Aorta (tissue), 5 donors: ENCODE data around the gene HLA-DMA. TPM values are rescaled to one million over a fixed set of nuclear protein-coding genes. Genes with fewer than 3 reads are reported as not detected.

ENCODE experiments used
- ATAC-seq: fragments of 200-7000 bp; cut with Tn5 transposase; one replicate; pipeline ENCODE4 v1.9.1; 2022; ENCODE audit warnings: moderate library complexity; ENCODE audit not compliant: low FRiP score
- DNase-seq, 2 donors: peaks; one replicate each; pipeline ENCODE4 v3.0.0-alpha.2; 2020
- H3K27ac ChIP-seq, 2 donors: one replicate each; pipeline ENCODE4 v1.5.1; 2013; ENCODE audit warnings: low read length in 2 of 2, mild to moderate bottlenecking in 2 of 2, moderate library complexity in 2 of 2, control low read depth in 1 of 2, inconsistent platforms in 1 of 2, low read depth in 1 of 2
- H3K27me3 ChIP-seq, 2 donors: one replicate each; pipeline ENCODE4 v1.6.1; 2013; ENCODE audit warnings: control low read depth in 1 of 2, low read length in 1 of 2, mild to moderate bottlenecking in 1 of 2, moderate library complexity in 1 of 2; ENCODE audit not compliant: insufficient read depth in 2 of 2, control insufficient read depth in 1 of 2
- H3K36me3 ChIP-seq, 2 donors: one replicate each; pipeline ENCODE4 v1.6.1; 2013; ENCODE audit warnings: control low read depth in 1 of 2, low read length in 1 of 2, mild to moderate bottlenecking in 1 of 2; ENCODE audit not compliant: insufficient read depth in 2 of 2, control insufficient read depth in 1 of 2
- H3K4me1 ChIP-seq, 2 donors: one replicate each; pipeline ENCODE4 v1.6.1; 2013; ENCODE audit warnings: low read length in 2 of 2, control low read depth in 1 of 2, mild to moderate bottlenecking in 1 of 2, moderate library complexity in 1 of 2; ENCODE audit not compliant: insufficient read depth in 2 of 2, control insufficient read depth in 1 of 2
- H3K4me3 ChIP-seq, 2 donors: one replicate each; pipeline ENCODE4 v1.5.1; 2013; ENCODE audit warnings: low read length in 2 of 2, control low read depth in 1 of 2, mild to moderate bottlenecking in 1 of 2
- H3K9me3 ChIP-seq: one replicate; pipeline ENCODE4 v1.6.1; 2013; ENCODE audit warnings: mild to moderate bottlenecking, low read length; ENCODE audit not compliant: control insufficient read depth
- WGBS, 2 donors: extraction: QIAGEN DNeasy Blood & Tissue Kit; methylation state at CpG; one replicate each; pipeline ENCODE4 v1.1.7; 2013; 5-methylcytosine and 5-hydroxymethylcytosine counted together
- intact Hi-C, 2 donors: fragments of 100-400 bp; cut with DNase I; formaldehyde crosslinking; loops; one replicate each; pipeline versions ENCODE4 v1.14.2 to v1.15.0; 2022
- polyA plus RNA-seq, 2 donors: library from polyadenylated mRNA; stranded (reverse); fragments of 200-250 nt; gene quantifications; one replicate each; pipeline ENCODE4 v1.2.3, GENCODE V29; 2013
- total RNA-seq, 2 donors: library from RNA; stranded (reverse); fragmentation: NEBNext Ultra II Directional; extraction: Animal tissue kit (Norgen Biotek cat#: 25700); gene quantifications; one replicate each; pipeline ENCODE4 v1.2.1, GENCODE V29; 2021
- donor health status: healthy with polysubstance abuse.
- donor health status: Bipolar disorder and iron deficiency.
- donor health status: DM: no; HTN: no; CAD: no.
- donor health status: DM: no; HTN: no; CAD: no.
- donor health status: DM: yes; HTN: yes; CAD: no.

The HLA-DMA gene
- total and polyA plus RNA-seq, 4 donors: 9.8 to 109 (median 35.1) TPM

DNA sequence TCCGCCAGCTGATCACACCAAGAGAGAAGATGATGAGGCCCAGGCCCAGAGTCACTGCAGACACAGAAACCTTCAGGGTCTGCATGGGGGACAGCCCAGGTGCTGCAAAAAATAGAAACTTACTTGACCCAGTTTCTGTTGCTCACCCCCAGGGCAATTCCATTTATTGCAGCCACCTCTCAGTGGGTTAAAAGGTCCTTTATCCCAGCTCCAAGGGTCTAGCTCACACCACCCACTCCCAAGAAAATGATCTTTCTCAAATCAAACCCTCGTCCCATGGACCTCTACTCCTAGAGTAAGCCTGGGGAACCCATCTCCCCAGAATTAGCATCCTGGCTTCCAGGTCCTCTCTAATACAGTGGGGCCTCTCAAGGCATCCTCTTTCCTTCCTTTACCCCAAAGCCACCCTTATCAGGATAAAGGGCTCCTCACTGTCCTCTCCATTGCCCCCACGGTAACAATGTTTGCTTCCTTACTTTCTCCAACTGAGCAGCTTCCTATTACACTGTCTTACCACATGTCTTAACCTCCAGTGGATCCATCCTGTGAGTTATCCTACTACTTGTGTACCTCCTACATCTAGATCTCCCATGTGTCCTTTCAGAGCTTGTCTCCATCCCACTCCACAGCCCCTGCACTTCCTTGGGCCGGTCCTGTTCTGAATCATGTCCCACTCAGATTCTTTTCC, 17.2 kb downstream of the HLA-DMA start:
- Histone ChIP-seq H3K27me3 (no peaks in the 10 kb centered on the region), H3K27ac (no peak overlapping the region), H3K9me3 (no peaks in the 10 kb centered on the region), H3K4me1 (no peaks in the 10 kb centered on the region), H3K4me3 (no peak overlapping the region), H3K36me3 (no peaks in the 10 kb centered on the region)
- 87 to 88% methylated on average over 4 of the region's 4 CpGs for WGBS, 2 donors
- ATAC-seq: no peak
- no peak for DNase-seq
- intact Hi-C loops: loop anchor here in 1 of 2 donors (1.0 kb wide), 1 partner anchor 50 kb away; no protein-coding TSS in a partner anchor

DNA sequence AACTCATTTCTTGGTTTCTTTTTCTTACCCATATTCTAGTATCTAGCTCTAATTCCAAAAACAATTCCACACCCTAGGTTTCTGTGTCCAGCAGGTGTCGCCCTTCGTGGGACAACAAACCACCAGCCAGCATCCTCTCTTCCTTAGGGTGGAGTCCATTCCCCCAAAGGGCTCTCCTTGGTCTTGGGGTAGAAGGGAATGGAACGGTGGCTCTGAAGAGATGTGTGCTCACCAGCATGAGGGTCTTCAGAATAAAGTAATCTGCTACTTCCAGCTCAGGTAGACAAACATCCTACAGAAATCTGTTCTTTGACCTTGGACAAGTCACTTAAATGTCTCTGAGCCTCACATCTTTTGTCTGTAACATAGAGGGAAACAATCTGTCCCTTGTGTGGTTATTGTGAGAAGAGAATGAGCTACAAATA, 19.2 kb downstream of the HLA-DMA start:
- Histone ChIP-seq H3K4me1 (no peaks in the 10 kb centered on the region), H3K4me3 (no peak overlapping the region), H3K36me3 (no peaks in the 10 kb centered on the region), H3K27me3 (no peaks in the 10 kb centered on the region), H3K9me3 (no peaks in the 10 kb centered on the region), H3K27ac (no peak overlapping the region)
- intact Hi-C loops: loop anchor here (1.0 to 5.0 kb wide), 3 partner anchors 19 to 52 kb away; partner anchors contain the start of gene HLA-DMA (in 1 of the 2)
- 0 to 1% methylated on average over 3 of the region's 3 CpGs for WGBS, 2 donors
- ATAC-seq (peak; percentile 84), DNase-seq (peak; percentile 83 to 91)

DNA sequence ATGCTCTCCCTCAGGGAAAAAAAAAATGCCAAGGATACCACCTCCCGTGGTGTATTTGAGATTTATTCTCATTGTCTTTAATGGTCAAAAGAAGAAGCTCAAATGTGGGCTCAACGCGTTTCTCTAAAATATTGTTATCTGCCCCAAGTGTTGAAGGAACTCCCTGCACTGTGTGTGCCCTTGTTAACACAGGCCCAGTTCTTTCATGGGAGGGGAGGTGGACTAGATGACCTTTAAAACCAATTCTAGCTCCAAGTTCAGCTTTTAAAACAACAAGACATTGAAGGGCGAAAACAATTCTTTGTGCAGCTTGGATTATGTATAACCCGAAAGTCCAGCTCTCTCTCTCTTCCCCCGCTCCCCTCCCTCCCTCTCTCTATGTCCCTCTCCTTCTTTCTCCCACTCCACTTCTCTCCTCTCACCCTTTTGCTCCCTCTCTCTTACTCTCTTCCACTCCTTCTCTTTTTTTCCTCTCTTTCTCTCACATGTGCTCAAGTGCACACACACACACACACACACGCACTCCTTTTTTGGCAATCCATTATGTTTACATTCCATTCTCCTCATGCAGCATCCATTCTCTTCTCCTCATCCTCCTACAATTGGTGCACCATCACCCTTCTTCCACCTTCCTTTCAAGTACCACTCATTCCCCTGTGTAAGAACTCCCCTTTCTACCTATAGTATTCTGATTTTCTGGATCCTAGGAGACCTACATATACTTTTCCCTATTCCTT, 20.6 kb downstream of the HLA-DMA start:
- ATAC-seq: no peak
- H3K36me3 ChIP-seq: no peaks in the 10 kb centered on the region

DNA sequence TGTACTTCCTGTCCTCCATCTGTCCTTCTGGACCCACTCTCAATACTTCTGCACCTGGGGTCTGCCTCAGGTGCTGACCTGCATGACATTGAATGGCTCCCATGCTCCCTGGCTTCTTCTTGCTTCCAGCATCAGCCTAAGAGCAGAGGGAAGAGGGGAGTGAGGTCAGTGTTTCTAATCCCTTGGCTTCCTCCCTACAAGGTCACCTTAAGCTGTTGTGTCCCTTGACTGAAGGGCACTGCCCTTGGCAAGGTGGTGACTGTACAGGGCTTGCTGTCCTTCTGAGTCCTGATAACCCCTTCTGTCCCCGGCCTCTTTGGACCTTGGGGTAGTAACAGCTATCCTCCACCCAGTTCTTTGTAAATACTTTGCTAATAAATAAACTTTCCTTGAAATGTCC, 21.7 kb downstream of the HLA-DMA start:
- intact Hi-C loops: loop anchor here in 1 of 2 donors (5.0 kb wide), 1 partner anchor 39 kb away; no protein-coding TSS in a partner anchor
- Histone ChIP-seq H3K4me1 (no peaks in the 10 kb centered on the region), H3K9me3 (no peaks in the 10 kb centered on the region), H3K36me3 (no peaks in the 10 kb centered on the region), H3K4me3 (no peak overlapping the region), H3K27me3 (no peaks in the 10 kb centered on the region), H3K27ac (no peak overlapping the region)
- no peak for ATAC-seq
- DNase-seq: no peak
- WGBS, 2 donors: 0 to 1% methylated on average over 1 of the region's 1 CpG

More for the DNA sequence above, 20.6 kb downstream of the HLA-DMA start:
- Histone ChIP-seq H3K4me3 (no peak overlapping the region), H3K27ac (no peak overlapping the region), H3K9me3 (no peaks in the 10 kb centered on the region), H3K27me3 (no peaks in the 10 kb centered on the region), H3K4me1 (no peaks in the 10 kb centered on the region)
- intact Hi-C loops: loop anchor here (2.0 to 5.0 kb wide), 2 partner anchors 21 to 40 kb away; partner anchors contain the start of gene HLA-DMA (in 1 of the 2)
- DNase-seq: no peak
- 68 to 71% methylated on average over 7 of the region's 7 CpGs for WGBS, 2 donors

DNA sequence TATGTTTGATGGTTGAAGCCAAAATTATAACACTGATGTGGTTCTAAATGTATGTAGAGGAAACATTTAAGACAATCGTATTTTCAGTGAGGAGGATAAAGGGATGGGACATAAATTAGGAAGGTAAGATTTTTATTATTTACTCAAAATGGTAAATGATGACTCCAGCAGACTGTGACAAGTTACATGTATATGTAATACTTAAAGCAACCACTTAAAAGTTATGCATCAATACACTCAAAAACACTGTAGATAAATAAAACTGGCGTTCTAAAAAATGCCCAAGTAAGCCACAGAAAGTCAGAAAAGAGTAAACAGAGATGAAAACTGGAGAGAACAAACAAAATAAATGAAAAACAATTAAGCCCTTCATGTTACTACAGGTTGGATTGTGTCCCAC, 30.8 kb downstream of the HLA-DMA start:
- Histone ChIP-seq H3K27me3 (no peaks in the 10 kb centered on the region), H3K4me1 (no peaks in the 10 kb centered on the region), H3K9me3 (no peaks in the 10 kb centered on the region), H3K36me3 (no peaks in the 10 kb centered on the region), H3K27ac (no peak overlapping the region), H3K4me3 (no peak overlapping the region)
- intact Hi-C loops: no loop called here
- DNase-seq (no peak), ATAC-seq (no peak)
- 90 to 93% methylated on average over 2 of the region's 2 CpGs for WGBS, 2 donors

DNA sequence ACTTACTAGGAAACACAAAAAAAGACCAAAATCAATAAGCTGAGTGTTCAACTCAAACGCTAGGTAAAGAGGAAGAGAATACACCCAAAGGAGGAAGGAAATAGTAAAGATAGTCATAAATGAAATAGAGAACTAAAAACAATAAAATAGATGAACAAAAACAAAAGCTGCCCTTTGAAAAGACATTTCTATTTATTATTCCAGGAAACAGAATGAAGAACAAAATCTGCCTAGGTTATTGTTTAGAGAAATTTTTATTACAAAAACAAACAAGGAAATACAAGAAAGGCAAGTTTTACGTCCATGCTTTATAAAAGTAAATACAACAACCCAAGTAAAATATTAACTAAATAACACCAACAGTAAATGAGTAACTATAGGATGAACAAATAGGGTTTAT, 32.2 kb downstream of the HLA-DMA start:
- intact Hi-C loops: no loop called here
- DNase-seq: no peak
- no peak overlapping the region for H3K27ac ChIP-seq
- no peaks in the 10 kb centered on the region for H3K27me3 ChIP-seq
- no peaks in the 10 kb centered on the region for H3K9me3 ChIP-seq
- no peaks in the 10 kb centered on the region for H3K36me3 ChIP-seq
- WGBS, 2 donors: 74 to 83% methylated on average over 2 of the region's 2 CpGs
- no peaks in the 10 kb centered on the region for H3K4me1 ChIP-seq
- H3K4me3 ChIP-seq: no peak overlapping the region
- ATAC-seq: no peak

DNA sequence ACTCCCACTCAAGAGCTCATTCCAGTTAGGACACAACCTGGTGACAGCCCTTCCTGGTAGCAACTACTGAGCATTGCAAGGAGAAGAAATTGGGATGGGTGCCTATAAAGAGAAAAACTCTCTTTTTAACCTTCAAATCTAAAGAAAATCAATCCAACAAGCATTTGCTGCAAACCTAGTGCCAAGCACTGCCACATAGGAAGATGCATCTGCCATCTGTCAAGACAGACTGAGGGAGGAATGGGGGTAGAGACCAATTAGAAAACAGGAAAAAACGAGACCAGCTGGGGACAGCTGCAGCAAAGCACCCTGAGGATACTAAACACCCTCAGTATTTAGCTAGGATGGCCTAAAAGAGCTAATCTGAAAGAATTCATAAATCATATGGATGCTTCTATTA, 39.9 kb downstream of the HLA-DMA start:
- DNase-seq (no peak), ATAC-seq (no peak)
- WGBS, 2 donors: 57 to 64% methylated on average over 1 of the region's 1 CpG
- intact Hi-C loops: no loop called here
- Histone ChIP-seq H3K4me3 (no peak overlapping the region), H3K27ac (no peak overlapping the region), H3K9me3 (no peaks in the 10 kb centered on the region), H3K36me3 (no peaks in the 10 kb centered on the region), H3K27me3 (no peaks in the 10 kb centered on the region), H3K4me1 (no peaks in the 10 kb centered on the region)

DNA sequence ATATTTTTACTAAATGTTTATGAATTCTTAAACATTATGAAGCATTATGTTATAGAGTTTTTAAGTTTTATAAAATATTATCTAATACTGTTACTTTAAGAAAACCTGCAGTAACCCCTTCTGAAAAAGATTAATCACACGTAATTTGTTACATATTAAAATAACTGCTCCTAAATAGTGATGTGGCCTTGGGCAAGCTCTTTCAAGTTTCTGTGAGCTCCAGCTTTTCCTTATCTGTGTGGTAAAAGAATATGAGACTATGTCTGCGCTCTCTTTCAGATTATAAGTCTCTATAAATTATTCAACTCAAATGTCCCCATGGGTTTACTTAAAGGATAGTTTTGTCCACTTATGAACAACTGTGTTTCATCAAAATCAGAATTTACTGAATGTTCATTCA, 44.0 kb downstream of the HLA-DMA start:
- no peaks in the 10 kb centered on the region for H3K27me3 ChIP-seq
- DNase-seq (no peak), ATAC-seq (no peak)
- 80 to 88% methylated on average over 2 of the region's 2 CpGs for WGBS, 2 donors
- no peaks in the 10 kb centered on the region for H3K36me3 ChIP-seq
- no peaks in the 10 kb centered on the region for H3K9me3 ChIP-seq
- H3K27ac ChIP-seq: no peak overlapping the region
- intact Hi-C loops: no loop called here
- no peak overlapping the region for H3K4me3 ChIP-seq
- H3K4me1 ChIP-seq: no peaks in the 10 kb centered on the region

DNA sequence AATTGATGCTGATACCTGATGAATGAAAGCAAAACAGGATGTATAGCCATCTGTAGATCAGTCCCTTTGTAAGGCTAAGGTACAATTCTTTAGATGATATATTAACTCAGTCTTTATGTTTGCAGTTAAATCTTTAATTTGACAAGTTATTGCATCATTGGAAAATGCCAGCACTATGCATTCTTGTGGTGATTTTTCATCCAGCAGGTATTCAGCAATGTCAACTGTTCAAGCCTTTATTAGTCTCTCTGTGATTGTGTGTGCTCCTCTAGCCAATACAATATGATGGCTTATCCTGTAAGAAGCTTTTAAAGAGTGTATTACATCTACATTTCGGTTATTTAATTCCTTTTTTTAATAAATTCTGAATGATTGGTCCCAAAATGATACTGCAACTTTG, 46.4 kb downstream of the HLA-DMA start:
- Histone ChIP-seq H3K27me3 (no peaks in the 10 kb centered on the region), H3K27ac (no peak overlapping the region), H3K36me3 (no peaks in the 10 kb centered on the region), H3K9me3 (no peaks in the 10 kb centered on the region), H3K4me3 (no peak overlapping the region), H3K4me1 (no peaks in the 10 kb centered on the region)
- intact Hi-C loops: no loop called here
- ATAC-seq (no peak), DNase-seq (no peak)
- 76 to 90% methylated on average over 1 of the region's 1 CpG for WGBS, 2 donors
